ENCODE measurements around the gene PCDH15.

DNA sequence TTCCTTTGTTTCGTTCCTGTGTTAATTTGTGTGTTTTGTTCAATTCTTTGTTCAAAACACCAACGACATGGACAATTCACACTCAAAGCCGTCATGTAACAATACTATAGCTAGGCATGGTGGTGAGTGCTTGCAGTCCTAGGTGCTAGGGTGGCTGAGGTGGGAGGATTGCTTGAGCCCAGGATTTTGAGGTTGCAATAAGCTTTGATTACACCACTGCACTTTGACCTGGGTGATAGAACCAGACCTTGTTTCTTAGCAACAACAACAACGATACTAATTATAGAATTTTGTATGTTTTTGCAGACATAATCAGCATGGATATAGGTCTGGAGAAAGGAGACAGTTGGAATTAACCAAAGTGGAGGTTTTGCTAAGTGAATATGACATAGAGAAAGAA, 936.2 kb downstream of the PCDH15 start:
- TF ChIP-seq, protein P1, sequence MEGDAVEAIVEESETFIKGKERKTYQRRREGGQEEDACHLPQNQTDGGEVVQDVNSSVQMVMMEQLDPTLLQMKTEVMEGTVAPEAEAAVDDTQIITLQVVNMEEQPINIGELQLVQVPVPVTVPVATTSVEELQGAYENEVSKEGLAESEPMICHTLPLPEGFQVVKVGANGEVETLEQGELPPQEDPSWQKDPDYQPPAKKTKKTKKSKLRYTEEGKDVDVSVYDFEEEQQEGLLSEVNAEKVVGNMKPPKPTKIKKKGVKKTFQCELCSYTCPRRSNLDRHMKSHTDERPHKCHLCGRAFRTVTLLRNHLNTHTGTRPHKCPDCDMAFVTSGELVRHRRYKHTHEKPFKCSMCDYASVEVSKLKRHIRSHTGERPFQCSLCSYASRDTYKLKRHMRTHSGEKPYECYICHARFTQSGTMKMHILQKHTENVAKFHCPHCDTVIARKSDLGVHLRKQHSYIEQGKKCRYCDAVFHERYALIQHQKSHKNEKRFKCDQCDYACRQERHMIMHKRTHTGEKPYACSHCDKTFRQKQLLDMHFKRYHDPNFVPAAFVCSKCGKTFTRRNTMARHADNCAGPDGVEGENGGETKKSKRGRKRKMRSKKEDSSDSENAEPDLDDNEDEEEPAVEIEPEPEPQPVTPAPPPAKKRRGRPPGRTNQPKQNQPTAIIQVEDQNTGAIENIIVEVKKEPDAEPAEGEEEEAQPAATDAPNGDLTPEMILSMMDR (IDR thresholded peaks at IDR 0.05), result no peak
- TF ChIP-seq POLR2A (IDR thresholded peaks at IDR 0.05), result no peak
